ENCODE measurements around the gene KISS1.

- TF ChIP-seq POLR2A (IDR thresholded peaks at IDR 0.05), result no peak
- TF ChIP-seq CTCF (IDR thresholded peaks at IDR 0.05), result no peak
Observed at GRCh38 chr1:204223129-204223860, 27.0 kb upstream of the KISS1 start.

Measured in right lobe of liver (tissue), 4 donors.